Measurements from ENCODE around the gene TMEM91.

- no peak for TF ChIP-seq POLR2AphosphoS5 (IDR thresholded peaks at IDR 0.05)
- TF ChIP-seq CTCF (IDR thresholded peaks at IDR 0.05): no peak
- no peak for TF ChIP-seq EP300 (IDR thresholded peaks at IDR 0.05)
- TF ChIP-seq POLR2A (IDR thresholded peaks at IDR 0.05; ENCODE audit: low read depth): no peak
Observed at GRCh38 chr19:41411968-41412265, 35.6 kb downstream of the TMEM91 start.

Measured in esophagus muscularis mucosa (tissue), 4 donors.